ENCODE data around the gene XAGE1A. TPM values are rescaled to one million over a fixed set of nuclear protein-coding genes. Genes with fewer than 3 reads are reported as not detected.
"Not testable (repeated sequence)": the region's sequence is repeated elsewhere in the genome, so short reads cannot be mapped to it uniquely, and the experiment has no call there.

The XAGE1A gene, protein sequence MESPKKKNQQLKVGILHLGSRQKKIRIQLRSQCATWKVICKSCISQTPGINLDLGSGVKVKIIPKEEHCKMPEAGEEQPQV
- total RNA-seq: not detected
- long read RNA-seq: 0 reads

DNA sequence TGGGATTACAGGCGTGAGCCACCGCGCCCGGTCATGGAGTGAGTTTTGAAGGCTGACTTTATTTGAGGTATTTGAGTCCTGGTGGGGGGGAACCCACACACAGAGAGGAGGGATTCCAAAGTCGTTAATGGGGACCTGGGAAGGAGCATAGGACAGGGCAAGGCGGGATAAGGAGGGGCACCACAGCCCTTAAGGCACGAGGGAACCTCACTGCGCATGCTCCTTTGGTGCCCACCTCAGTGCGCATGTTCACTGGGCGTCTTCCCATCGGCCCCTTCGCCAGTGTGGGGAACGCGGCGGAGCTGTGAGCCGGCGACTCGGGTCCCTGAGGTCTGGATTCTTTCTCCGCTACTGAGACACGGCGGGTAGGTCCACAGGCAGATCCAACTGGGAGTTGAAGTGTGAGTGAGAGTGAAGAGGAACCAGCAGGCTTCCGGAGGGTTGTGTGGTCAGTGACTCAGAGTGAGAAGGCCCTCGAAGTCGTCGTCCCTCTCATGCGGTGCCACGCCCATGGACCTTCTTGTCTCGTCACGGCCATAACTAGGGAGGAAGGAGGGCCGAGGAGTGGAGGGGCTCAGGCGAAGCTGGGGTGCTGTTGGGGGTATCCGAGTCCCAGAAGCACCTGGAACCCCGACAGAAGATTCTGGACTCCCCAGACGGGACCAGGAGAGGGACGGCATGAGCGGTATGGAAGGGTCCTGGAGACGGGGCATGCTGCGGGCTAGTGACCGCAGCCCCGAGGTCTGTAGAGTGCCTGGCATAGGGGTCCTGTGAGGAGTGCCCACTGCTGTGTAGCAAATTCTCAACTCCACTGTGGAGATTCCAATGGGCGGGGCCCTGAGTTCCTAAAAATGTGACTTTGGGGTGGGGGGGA lies at the start of gene XAGE1A:
XAGE1A (plus strand) TSS at position 264 of the 874 bp plus-strand sequence. CDS start 1,554 bp downstream, outside the sequence.
- ATAC-seq; intact Hi-C loops (cut with DNase I, micrococcal nuclease); DNase-seq: not testable (repeated sequence)

DNA sequence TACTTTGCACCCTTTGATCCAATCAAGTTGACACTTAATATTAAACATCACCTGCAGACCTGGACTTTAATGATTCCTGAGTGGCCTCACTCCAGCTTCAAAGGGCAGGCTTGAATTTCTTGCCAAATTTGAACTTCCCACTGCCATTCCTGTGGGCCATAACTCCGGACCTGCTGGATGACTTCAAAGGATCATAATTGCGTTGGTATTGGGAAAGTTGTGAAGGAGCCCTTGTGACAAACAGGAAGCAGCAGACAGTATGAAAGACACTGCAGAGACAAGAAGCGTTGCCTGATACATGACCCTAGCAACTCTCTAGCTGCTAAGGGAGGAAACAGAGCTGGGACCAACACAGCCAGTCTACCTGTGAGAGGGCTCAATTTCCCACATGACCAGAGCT lies 43.6 kb upstream of the XAGE1A start:
- ATAC-seq; DNase-seq; intact Hi-C loops (cut with DNase I, micrococcal nuclease): not testable (repeated sequence)

DNA sequence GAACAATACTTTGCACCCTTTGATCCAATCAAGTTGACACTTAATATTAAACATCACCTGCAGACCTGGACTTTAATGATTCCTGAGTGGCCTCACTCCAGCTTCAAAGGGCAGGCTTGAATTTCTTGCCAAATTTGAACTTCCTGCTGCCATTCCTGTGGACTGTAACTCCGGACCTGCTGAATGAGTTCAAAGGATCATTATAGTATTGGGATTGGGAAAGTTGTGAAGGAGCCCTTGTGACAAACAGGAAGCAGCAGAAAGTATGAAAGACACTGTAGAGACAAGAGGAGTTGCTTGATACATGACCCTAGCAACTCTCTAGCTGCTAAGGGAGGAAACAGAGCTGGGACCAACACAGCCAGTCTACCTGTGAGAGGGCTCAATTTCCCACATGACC lies 24.3 kb upstream of the XAGE1A start:
- DNase-seq; ATAC-seq; intact Hi-C loops (cut with DNase I, micrococcal nuclease): not testable (repeated sequence)

DNA sequence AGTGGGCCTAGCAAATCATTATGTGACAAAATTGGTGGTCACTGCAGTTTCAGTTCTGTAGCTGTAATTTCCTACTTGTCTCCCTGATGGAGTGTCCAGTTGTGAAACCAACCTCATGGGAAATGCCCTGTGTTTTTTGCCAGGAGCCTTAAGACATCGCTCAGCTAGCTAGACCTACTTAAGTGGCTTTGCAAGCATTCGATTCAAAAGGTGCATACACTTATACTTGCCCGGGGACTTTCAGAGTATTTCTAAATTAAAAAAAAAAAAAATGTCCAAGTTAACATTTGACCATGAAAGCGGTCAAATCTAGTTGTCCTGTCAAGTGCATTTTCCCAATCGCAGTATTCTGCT lies 788 bp downstream of the XAGE1A start:
- intact Hi-C loops (cut with DNase I, micrococcal nuclease); DNase-seq; ATAC-seq: not testable (repeated sequence)

DNA sequence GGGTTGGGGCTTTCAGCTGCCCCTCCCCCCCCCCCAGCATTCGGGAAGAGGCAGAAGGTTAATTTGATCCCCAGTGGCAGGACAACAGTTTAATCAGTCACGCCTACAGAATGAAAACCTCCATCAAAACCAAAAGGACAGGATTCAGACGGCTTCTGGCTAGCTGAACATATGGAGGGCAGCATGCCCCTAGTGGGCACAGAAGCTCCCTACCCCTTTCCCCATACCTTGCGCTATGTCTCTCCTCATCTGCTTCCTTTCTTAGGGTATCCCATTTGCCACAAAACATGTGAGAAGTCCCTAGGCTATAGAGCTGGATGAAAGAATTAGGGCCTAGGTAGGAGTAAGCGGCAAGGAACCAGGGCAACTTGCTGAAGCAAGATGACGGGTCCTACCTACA lies 5.8 kb downstream of the XAGE1A start:
- DNase-seq; ATAC-seq; intact Hi-C loops (cut with DNase I, micrococcal nuclease): not testable (repeated sequence)

DNA sequence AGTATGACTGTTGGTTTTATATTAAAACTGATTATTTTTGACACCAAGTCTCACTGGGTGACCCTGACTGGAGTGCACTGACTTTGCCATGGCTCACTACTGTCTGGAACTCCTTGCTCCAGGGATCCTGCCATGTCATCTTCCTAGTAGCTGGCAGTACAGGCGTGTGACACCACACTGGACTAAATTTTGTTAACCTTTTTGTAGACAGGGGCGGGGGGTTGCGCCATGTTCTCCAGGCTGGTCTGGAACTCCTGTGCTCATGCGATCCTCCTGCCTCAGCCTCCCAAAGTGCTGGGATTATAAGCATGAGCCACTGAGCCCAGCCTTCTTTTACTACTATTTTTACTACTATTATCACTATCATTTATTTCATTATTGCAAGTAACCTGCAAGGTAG lies 8.9 kb downstream of the XAGE1A start:
- DNase-seq (no peak), ATAC-seq (no peak)
- intact Hi-C loops (cut with DNase I, micrococcal nuclease): no loop called here

DNA sequence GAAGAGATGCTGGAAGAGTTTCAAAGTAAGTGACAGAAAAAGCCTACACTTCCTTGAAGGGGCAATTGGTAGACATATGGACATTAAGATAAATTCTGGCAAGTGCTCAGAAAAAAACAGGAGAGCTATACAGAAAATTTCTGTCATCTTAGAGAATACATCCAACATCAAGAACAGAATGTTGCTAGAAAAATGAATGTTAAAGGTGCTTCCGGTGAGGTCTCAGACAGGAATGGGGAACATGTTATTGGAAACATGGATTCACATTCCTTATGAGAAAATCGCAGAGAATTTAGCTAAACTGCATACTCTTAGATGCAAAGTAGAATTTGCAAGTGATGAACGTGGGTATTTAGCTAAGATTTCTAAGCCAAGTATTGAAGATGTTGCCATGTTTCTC lies 11.7 kb downstream of the XAGE1A start:
- ATAC-seq: no peak
- no peak for DNase-seq
- intact Hi-C loops (cut with DNase I, micrococcal nuclease): no loop called here

DNA sequence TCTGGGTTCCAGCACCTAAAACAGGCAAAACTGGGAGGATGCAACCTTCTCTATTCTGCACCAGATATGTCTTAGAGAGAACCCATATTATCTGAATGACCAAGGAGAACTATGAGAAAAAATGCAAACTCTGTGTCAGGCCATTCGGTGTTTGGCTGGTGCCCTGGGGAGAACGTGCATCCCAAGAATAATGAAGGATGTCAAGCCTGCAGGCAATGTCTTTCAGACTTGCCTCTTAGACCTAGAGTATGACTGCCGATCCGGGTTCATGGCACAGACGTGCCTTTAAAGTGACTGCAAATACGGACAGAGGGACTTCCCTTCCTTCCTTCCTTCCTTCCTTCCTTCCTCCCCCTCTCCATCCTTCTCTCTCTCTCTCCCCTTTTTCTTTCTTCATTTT lies 14.3 kb downstream of the XAGE1A start:
- ATAC-seq (no peak), DNase-seq (no peak)

DNA sequence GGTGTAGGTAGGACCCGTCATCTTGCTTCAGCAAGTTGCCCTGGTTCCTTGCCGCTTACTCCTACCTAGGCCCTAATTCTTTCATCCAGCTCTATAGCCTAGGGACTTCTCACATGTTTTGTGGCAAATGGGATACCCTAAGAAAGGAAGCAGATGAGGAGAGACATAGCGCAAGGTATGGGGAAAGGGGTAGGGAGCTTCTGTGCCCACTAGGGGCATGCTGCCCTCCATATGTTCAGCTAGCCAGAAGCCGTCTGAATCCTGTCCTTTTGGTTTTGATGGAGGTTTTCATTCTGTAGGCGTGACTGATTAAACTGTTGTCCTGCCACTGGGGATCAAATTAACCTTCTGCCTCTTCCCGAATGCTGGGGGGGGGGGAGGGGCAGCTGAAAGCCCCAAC lies 15.5 kb downstream of the XAGE1A start:
- intact Hi-C loops (cut with DNase I, micrococcal nuclease); ATAC-seq; DNase-seq: not testable (repeated sequence)

More for the DNA sequence above, 14.3 kb downstream of the XAGE1A start:
- intact Hi-C loops (cut with DNase I, micrococcal nuclease): no loop called here

DNA sequence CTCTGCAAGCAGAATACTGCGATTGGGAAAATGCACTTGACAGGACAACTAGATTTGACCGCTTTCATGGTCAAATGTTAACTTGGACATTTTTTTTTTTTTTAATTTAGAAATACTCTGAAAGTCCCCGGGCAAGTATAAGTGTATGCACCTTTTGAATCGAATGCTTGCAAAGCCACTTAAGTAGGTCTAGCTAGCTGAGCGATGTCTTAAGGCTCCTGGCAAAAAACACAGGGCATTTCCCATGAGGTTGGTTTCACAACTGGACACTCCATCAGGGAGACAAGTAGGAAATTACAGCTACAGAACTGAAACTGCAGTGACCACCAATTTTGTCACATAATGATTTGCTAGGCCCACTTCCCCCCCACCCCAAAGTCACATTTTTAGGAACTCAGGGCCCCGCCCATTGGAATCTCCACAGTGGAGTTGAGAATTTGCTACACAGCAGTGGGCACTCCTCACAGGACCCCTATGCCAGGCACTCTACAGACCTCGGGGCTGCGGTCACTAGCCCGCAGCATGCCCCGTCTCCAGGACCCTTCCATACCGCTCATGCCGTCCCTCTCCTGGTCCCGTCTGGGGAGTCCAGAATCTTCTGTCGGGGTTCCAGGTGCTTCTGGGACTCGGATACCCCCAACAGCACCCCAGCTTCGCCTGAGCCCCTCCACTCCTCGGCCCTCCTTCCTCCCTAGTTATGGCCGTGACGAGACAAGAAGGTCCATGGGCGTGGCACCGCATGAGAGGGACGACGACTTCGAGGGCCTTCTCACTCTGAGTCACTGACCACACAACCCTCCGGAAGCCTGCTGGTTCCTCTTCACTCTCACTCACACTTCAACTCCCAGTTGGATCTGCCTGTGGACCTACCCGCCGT lies 20.7 kb downstream of the XAGE1A start:
- DNase-seq; intact Hi-C loops (cut with DNase I, micrococcal nuclease); ATAC-seq: not testable (repeated sequence)

DNA sequence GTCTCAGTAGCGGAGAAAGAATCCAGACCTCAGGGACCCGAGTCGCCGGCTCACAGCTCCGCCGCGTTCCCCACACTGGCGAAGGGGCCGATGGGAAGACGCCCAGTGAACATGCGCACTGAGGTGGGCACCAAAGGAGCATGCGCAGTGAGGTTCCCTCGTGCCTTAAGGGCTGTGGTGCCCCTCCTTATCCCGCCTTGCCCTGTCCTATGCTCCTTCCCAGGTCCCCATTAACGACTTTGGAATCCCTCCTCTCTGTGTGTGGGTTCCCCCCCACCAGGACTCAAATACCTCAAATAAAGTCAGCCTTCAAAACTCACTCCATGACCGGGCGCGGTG lies 21.3 kb downstream of the XAGE1A start, which contains the start of gene XAGE1B:
XAGE1B (minus strand) TSS at position 77 of the 339 bp plus-strand sequence. CDS start 1,536 bp downstream, outside the sequence.
- intact Hi-C loops (cut with DNase I, micrococcal nuclease); DNase-seq; ATAC-seq: not testable (repeated sequence)

DNA sequence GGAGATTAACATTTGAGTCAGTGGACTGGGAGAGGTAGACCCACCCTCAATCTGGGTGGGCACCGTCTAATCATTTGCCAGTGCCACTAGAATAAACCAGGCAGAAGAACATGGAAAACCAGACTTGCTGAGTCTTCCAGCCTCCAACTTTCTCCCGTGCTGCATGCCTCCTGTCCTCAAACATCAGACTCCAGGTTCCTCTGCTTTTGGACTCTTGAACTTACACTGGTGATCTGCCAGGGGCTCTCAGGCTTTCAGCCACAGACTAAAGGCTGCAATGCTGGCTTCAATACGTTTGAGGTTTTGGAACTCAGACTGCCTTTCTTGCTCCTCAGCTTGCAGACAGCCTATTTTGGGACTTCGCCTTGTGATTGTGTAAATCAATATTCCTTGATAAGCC lies 45.4 kb downstream of the XAGE1A start:
- ATAC-seq; DNase-seq; intact Hi-C loops (cut with DNase I, micrococcal nuclease): not testable (repeated sequence)

DNA sequence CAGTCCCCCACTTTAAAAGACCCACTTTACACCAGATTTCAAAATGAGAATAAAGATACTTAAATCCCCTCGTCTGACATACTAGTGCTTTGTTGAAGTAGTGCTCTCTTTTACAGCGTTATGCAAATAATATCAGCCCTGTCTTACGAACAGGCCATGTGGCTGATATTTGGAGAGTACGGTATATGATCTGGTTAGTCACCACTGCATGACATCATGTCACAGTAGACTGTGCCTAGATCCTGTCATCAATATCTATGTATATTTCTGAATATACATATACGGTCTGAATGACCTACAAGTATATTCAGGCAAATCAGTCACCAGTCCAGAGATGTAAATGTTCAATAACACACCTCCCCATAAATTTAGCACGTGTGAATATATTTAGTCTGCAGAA lies 46.7 kb downstream of the XAGE1A start:
- ATAC-seq: no peak
- intact Hi-C loops (cut with DNase I, micrococcal nuclease): no loop called here
- no peak for DNase-seq

DNA sequence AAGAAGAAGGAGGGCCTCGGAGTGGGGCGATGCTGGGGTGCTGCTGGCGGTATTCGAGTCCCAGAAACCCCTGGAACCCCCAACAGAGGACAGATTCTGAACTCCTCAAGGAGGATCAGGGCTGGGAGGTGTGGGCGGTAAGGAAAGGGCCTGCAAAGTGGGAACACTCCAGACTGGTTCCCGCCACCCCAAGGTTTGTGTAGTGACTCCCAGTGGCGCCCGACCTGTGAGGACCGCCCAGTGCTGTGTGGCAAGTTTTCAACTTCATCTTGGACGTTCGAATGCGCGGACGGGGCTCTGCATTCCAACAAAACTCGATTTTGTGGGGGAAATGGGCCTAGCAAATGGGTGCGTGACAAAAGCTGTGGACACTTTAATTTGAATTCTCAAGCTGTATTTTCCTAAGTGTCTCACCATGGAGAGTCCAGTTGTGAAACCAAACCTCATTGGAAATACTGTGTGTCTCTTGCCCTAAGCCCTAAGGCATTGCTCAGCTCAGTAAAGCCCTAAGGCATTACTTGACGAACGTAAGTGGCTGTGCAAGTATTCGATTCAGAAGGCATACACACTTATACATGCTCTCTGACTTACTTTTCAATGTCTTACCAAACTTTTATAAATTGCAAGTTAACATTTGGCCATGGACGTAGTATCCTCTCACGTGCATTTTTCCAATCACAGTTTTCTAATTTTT lies 48.7 kb downstream of the XAGE1A start:
- ATAC-seq (no peak), DNase-seq (no peak)
- intact Hi-C loops (cut with DNase I, micrococcal nuclease): no loop called here

DNA sequence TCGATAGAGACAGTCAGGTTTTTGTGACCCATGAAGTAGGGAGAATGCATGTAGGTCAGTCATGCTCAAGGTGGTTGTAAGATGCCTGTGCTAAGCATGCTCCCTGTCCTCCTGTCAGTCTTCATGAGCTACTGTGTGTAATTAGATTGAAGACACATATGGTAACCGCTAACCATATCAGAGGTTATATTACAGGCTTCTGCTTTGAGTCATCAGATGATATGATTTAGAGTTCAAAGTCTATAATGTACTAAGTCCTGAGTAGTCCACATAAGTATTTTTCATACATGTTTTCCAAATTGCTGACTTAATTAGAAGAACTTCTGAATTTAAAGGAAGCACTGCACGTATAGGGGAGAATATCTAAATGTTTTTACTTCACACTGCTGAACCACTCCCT lies 53.2 kb downstream of the XAGE1A start:
- intact Hi-C loops (cut with DNase I, micrococcal nuclease); DNase-seq: not testable (repeated sequence)
- peak; percentile 52 for ATAC-seq

Data from left colon (tissue), 2 donors.